ENCODE measurements around the gene SH3BP4. TPM values are rescaled to one million over a fixed set of nuclear protein-coding genes. Genes with fewer than 3 reads are reported as not detected.

The SH3BP4 gene
- total RNA-seq, 1 experiment from 2014 or later: 19.9 TPM

DNA sequence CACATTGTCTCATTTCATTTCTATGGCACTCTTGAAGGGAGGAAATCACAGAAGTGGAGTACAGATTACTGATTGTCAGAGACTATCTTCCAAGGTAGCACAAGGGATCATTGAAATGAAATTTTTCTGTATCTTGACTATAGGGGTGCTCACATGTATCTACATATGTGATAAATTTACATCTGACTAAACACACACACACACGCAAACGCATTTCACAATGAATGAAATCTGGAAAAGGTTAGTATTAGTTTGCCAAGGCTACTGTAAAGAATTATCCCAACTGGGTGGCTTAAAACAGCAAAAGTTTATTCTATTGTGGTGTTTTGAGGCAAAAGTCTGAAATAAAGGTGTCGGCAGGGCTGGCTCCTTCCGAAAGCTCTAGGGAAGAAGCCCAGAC is 144.6 kb downstream of the SH3BP4 start:
- no peaks in the 10 kb centered on the region for H3K27me3 ChIP-seq (replicated peaks; ENCODE audit: insufficient read depth, low read depth, low read length, poor library complexity)
- ChIA-PET POLR2A (ENCODE audit: low non-redundant PET) (no interaction called here), CTCF (no interaction called here)
- no peak for TF ChIP-seq EZH2 (IDR thresholded peaks at IDR 0.05; ENCODE audit: borderline replicate concordance, low read depth, low read length, poor library complexity, severe bottlenecking)
- TF ChIP-seq, protein P1, sequence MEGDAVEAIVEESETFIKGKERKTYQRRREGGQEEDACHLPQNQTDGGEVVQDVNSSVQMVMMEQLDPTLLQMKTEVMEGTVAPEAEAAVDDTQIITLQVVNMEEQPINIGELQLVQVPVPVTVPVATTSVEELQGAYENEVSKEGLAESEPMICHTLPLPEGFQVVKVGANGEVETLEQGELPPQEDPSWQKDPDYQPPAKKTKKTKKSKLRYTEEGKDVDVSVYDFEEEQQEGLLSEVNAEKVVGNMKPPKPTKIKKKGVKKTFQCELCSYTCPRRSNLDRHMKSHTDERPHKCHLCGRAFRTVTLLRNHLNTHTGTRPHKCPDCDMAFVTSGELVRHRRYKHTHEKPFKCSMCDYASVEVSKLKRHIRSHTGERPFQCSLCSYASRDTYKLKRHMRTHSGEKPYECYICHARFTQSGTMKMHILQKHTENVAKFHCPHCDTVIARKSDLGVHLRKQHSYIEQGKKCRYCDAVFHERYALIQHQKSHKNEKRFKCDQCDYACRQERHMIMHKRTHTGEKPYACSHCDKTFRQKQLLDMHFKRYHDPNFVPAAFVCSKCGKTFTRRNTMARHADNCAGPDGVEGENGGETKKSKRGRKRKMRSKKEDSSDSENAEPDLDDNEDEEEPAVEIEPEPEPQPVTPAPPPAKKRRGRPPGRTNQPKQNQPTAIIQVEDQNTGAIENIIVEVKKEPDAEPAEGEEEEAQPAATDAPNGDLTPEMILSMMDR (conservative IDR thresholded peaks at IDR 0.05; ENCODE audit: low read depth, low read length): no peak
- no TSS peak for BruUV-seq (replicated peaks)
- no peak overlapping the region for H3K27ac ChIP-seq (ENCODE audit: low read depth, low read length, poor library complexity, severe bottlenecking)
- H3K36me3 ChIP-seq (ENCODE audit: insufficient read depth, low read length, poor library complexity, severe bottlenecking): no peaks in the 10 kb centered on the region
- no peak for DNase-seq (ENCODE audit: low spot score)
- H3K4me3 ChIP-seq (ENCODE audit: low read depth, low read length, poor library complexity, severe bottlenecking): no peak overlapping the region
- H3K9me3 ChIP-seq (ENCODE audit: low read depth, low read length, poor library complexity, severe bottlenecking): no peaks in the 10 kb centered on the region
- no peaks in the 10 kb centered on the region for H3K4me1 ChIP-seq (ENCODE audit: insufficient read depth, low read length, poor library complexity, severe bottlenecking)
- intact Hi-C loops (cut with micrococcal nuclease; ENCODE audit: unreplicated experiment): no loop called here

DNA sequence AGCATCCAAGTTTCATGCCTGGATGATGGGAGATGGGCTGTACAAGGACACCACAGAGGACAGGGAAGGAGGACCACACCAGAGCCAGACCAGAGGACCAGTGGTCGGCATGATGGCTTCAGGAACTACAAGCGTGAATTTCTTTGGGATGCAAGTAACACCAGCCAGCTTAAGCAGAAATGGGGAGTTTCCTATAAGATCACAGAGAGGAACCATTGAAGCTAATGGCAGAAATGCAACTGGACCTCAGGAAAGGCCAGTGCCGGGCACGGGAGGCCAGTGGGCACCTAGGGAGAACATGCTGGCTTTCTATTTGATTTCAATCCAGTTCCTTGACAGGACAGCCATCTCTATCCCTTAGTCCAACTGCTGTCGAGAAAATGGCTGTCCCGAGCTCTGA is 145.4 kb downstream of the SH3BP4 start:
- no peak for DNase-seq (ENCODE audit: low spot score)
- BruUV-seq (replicated peaks): no TSS peak
- Histone ChIP-seq H3K27ac (ENCODE audit: low read depth, low read length, poor library complexity, severe bottlenecking) (no peak overlapping the region), H3K27me3 (replicated peaks; ENCODE audit: insufficient read depth, low read depth, low read length, poor library complexity) (no peaks in the 10 kb centered on the region), H3K4me1 (ENCODE audit: insufficient read depth, low read length, poor library complexity, severe bottlenecking) (no peaks in the 10 kb centered on the region), H3K36me3 (ENCODE audit: insufficient read depth, low read length, poor library complexity, severe bottlenecking) (no peaks in the 10 kb centered on the region), H3K9me3 (ENCODE audit: low read depth, low read length, poor library complexity, severe bottlenecking) (no peaks in the 10 kb centered on the region), H3K4me3 (ENCODE audit: low read depth, low read length, poor library complexity, severe bottlenecking) (no peak overlapping the region)
- intact Hi-C loops (cut with micrococcal nuclease; ENCODE audit: unreplicated experiment): no loop called here
- POLR2A ChIA-PET (ENCODE audit: low non-redundant PET): no interaction called here
- TF ChIP-seq, protein P1 (conservative IDR thresholded peaks at IDR 0.05; ENCODE audit: low read depth, low read length): no peak
- no peak for TF ChIP-seq EZH2 (IDR thresholded peaks at IDR 0.05; ENCODE audit: borderline replicate concordance, low read depth, low read length, poor library complexity, severe bottlenecking)
- CTCF ChIA-PET: no interaction called here

DNA sequence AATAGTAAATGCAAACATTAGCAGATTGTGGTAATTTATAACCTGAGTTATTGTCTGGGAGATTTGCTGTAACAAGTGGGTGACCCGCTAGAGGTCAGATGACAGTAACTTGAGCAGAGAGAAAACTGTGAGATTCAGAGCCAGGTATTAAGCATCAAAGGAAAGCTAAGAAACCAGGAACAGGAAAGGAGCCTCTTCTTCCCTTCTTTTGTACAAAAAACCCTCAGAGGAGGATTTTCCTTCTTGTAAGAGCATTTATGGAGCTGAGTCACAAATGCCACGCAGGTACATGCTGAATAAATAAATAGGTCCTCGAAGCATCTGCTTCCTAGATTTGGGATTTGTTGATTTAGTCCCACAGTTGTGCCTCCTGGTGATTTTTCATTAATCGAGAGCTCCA is 146.5 kb downstream of the SH3BP4 start:
- ChIA-PET POLR2A (ENCODE audit: low non-redundant PET) (no interaction called here), CTCF (no interaction called here)
- Histone ChIP-seq H3K27ac (ENCODE audit: low read depth, low read length, poor library complexity, severe bottlenecking) (no peak overlapping the region), H3K36me3 (ENCODE audit: insufficient read depth, low read length, poor library complexity, severe bottlenecking) (no peaks in the 10 kb centered on the region), H3K4me1 (ENCODE audit: insufficient read depth, low read length, poor library complexity, severe bottlenecking) (no peaks in the 10 kb centered on the region), H3K4me3 (ENCODE audit: low read depth, low read length, poor library complexity, severe bottlenecking) (no peak overlapping the region), H3K9me3 (ENCODE audit: low read depth, low read length, poor library complexity, severe bottlenecking) (no peaks in the 10 kb centered on the region), H3K27me3 (replicated peaks; ENCODE audit: insufficient read depth, low read depth, low read length, poor library complexity) (no peaks in the 10 kb centered on the region)
- intact Hi-C loops (cut with micrococcal nuclease; ENCODE audit: unreplicated experiment): no loop called here
- DNase-seq (ENCODE audit: low spot score): no peak
- TF ChIP-seq, protein P1 (conservative IDR thresholded peaks at IDR 0.05; ENCODE audit: low read depth, low read length): no peak
- TF ChIP-seq EZH2 (IDR thresholded peaks at IDR 0.05; ENCODE audit: borderline replicate concordance, low read depth, low read length, poor library complexity, severe bottlenecking): no peak
- BruUV-seq (replicated peaks): no TSS peak
